GM21447 (cell line): ENCODE measurements around the gene RNASEH1.
"Not testable (repeated sequence)": the region's sequence is repeated elsewhere in the genome, so short reads cannot be mapped to it uniquely, and the experiment has no call there.

Source experiments
- ATAC-seq: cut with Tn5 transposase; IDR thresholded peaks from one replicate; pipeline ENCODE4 v1.9.1; 2021; ENCODE audit not compliant: unreplicated experiment

RNASEH1 gene

DNA sequence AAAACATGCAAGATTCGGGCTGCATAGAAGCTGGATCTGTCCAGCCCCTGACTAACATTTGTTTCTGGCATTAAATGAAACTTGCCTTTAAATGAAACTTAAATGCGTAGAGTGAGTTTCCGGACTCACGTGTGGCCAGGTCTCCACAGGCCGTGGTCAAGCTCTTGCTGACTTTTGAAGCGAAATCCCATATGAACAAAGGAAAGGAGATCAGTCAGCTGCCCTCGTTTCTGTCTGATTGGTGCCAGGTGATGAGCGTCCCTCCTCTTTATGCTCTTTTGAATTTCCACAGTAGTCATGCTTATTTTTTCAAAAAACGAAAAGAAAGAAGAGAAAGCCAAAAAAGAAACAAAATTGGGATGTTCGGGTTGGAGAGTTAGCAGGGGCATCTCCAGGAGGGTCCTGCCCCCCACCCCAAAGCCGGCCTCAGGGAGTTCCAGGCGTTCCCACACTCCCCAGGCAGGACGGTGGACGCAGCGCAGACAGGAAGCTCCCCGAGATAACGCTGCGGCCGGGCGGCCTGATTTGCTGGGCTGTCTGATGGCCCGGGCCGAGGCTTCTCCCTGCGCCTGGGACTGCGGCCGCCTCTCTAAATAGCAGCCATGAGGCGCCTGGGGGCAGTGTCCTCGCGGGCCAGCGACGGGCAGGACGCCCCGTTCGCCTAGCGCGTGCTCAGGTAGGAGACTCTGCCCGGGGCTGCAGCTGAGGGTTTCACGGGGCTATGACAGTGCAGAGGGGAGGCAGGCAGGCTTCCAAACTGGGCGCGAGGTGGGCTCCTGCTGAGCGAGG lies 36.6 kb upstream of the RNASEH1 start, which contains the start of gene COLEC11:
COLEC11 (plus strand) TSS at position 620 of the 789 bp plus-strand sequence. CDS start 9,229 bp downstream, outside the sequence.
- no peak for ATAC-seq

- ATAC-seq = no peak
Observed at GRCh38 chr2:3589086-3589485, 31.0 kb upstream of the RNASEH1 start.

DNA sequence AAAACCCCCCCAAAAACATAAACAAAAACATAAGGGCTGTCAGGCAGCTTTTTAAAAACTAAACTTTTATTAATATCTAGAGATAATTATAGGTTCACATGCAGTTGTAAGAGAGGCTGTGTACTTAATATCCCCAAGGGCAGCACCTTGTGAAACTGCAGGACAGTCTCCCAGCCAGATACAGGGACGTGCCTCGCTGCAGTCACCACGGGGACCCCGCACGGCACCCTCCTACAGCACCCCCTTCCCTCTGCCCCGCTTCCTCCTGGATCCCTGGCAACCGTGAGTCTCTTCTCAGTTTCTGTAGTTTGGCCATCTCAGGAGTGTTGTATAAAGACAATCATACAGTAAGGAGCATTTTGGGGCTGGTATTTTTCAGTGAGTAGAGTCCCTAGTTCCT lies 30.0 kb upstream of the RNASEH1 start:
- ATAC-seq = no peak

- ATAC-seq = no peak
Observed at GRCh38 chr2:3587432-3587831, 29.3 kb upstream of the RNASEH1 start.

DNA sequence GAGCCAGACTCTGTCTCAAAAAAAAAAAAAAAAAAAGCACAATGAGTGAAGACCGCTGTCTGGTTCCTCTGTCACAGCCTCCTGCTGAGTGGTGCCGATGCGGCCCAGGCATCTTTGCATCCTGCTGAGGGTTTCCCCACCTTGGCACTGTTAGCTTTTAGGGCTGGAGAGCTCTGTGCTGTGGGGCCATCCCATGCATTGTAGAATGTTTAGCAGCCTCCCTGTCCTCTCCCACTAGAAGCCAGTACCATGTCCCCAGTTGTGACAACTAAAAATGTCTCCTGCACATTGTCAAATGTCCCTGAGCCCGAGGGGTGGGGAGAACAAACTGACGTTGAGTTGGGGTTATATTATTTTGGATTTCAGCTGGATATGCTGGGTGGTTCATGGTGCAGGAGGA lies 28.9 kb upstream of the RNASEH1 start:
- ATAC-seq = no peak

- ATAC-seq = no peak
Observed at GRCh38 chr2:3586220-3586619, 28.1 kb upstream of the RNASEH1 start.

DNA sequence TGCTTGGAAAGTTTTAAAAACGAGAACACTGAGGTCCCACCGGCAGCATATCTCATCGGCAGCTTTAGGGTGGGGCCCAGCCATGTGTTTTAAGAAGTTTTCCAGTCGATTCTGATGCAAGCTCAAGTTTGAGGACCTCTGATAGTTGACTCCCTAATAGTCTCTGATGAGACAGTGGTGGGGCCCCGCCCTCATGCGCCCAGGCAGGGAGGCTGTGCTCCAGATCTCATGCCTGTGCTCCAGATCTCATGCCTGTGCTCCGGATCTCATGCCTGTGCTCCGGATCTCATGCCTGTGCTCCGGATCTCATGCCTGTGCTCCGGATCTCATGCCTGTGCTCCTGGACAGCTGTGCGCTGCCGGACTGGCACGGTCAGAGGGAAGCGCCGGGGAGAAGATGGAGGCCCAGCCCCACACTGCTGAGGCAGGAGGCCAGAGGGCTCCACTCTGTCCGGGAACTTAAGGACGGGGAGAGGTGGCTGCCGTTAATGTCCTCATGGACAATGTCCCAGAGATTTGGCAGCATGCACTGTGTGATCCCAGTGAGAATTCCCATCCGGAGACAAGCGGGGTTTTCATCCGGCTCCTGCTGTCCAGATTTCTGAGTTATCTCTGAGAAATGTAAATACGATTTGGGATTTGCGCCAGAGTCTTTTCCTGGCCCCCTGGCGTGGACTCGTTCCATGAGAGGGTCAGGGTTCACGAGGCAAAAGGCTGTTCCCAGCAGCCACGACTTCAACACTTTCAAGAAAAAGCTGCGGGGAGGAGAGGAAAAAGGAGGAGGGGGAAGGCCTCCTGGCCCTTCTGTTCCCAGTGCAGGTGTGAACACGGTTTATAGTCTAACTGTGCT lies 27.4 kb upstream of the RNASEH1 start:
- ATAC-seq = no peak

- no peak for ATAC-seq
Observed at GRCh38 chr2:3584608-3585260, 26.6 kb upstream of the RNASEH1 start.

DNA sequence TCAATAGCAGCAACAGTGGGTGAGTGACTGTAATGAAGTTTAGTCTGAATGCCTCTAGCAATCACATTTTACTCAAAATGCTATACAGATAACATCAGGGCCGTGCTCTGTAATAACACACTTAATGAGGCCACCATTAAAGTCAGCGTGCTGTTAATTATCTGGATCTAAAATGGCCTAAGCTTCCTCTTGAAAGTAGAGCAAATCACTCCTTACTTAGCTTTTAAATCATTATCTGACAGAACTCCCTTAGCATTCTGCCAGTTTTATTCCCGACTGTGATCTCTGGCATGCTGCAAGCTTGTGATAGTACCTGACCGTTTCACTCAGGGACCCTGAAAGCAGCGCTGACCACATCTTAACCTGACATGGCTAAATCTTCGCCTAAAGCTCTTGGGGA lies 25.9 kb upstream of the RNASEH1 start:
- ATAC-seq = no peak

- ATAC-seq = no peak
Observed at GRCh38 chr2:3581367-3582262, 23.5 kb upstream of the RNASEH1 start.

GRCh38 chr2:3580449-3580848 lies 22.3 kb upstream of the RNASEH1 start:
- no peak for ATAC-seq

DNA sequence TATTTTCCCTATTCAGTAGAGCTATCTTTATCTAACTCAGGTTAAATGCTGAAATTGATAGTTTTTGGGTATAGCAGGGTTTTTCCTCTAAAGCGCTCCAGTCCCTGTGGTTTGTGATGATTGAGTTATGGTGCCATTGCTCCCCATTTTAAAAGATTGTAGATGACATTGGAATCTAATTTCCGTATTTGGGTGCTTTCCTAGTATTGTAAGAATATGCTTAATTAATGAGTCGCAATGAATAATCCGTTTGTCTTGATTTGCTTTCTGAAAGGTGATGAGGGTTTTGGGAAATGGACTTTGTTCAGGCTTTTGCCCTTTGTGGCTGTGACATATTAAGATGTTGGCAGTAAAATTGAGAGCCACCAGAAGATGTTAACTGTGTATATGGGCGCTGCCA lies 20.9 kb upstream of the RNASEH1 start:
- ATAC-seq = no peak

GRCh38 chr2:3576263-3576630 lies 18.1 kb upstream of the RNASEH1 start:
- not testable (repeated sequence) for ATAC-seq

GRCh38 chr2:3575534-3576262 lies 17.6 kb upstream of the RNASEH1 start:
- ATAC-seq = peak; percentile 16

- ATAC-seq = no peak
Observed at GRCh38 chr2:3574155-3574554, 16.0 kb upstream of the RNASEH1 start.

GRCh38 chr2:3572620-3573019 lies 14.5 kb upstream of the RNASEH1 start:
- no peak for ATAC-seq

DNA sequence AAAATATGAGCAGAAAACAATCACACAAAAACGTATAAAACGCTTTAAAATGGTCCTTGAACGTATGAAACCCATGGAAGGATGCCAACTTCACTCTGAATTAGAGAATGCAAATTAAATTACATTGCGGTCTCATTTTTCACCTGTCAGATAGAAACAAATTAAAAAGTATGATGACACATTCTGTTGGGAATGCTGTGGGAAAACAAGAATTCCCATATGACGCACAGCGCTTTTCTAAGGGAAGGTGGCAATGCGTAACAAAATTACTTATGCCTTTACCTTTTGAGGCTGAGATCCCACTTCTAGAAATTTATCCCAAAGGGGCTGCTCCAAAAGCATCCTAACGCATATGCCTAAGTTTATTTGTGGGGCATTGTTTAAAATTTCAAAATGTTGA lies 13.2 kb upstream of the RNASEH1 start:
- ATAC-seq = no peak

GRCh38 chr2:3569656-3570055 lies 11.5 kb upstream of the RNASEH1 start:
- not testable (repeated sequence) for ATAC-seq

DNA sequence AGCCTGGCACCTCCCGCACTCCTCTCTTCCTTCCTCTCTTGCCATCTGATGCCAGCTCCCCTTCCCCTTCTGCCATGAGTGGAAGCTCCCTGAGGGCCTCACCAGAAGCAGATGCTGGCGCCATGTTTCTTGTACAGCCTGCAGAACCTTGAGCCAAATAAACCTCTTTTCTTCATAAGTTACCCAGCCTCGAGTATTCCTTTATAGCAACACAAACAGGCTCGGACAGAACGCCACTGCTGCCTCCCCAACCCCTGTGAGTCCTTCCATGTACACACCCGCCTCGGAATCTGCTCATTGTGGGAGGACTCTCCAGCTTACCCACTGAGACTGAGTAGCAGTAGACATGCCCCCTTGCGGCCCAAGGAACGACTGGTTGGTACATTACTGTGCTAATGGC lies 8.7 kb upstream of the RNASEH1 start:
- no peak for ATAC-seq

- ATAC-seq = no peak
Observed at GRCh38 chr2:3565117-3565516, 7.0 kb upstream of the RNASEH1 start.
